ENCODE data around the gene USP12.

- TF ChIP-seq CTCF (IDR thresholded peaks at IDR 0.05) (no peak), POLR2A (IDR thresholded peaks at IDR 0.05) (no peak)
Observed at GRCh38 chr13:27076421-27076820, 95.2 kb downstream of the USP12 start.

All from Peyer's patch (tissue), 4 donors.